ENCODE data around the gene NOL4L. TPM values are rescaled to one million over a fixed set of nuclear protein-coding genes. Genes with fewer than 3 reads are reported as not detected.

Gene NOL4L
- total and polyA plus RNA-seq, 8 donors: 3.8 to 54.0 (median 15.0) TPM

- Histone ChIP-seq H3K4me1 (peaks cover 24 to 49% (median 42%) of the 10 kb centered on the region in 4 donors), H3K36me3 (peaks cover 39 to 78% (median 68%) of the 10 kb centered on the region in 4 donors), H3K9me3 (no peaks in the 10 kb centered on the region), H3K27ac (peak overlapping the region in 1 of 5 donors; percentile 4), H3K27me3 (no peaks in the 10 kb centered on the region), H3K4me3 (no peak overlapping the region)
- TF ChIP-seq POLR2AphosphoS5 (IDR thresholded peaks at IDR 0.05) (no peak), EP300 (IDR thresholded peaks at IDR 0.05) (no peak), POLR2A (IDR thresholded peaks at IDR 0.05) (no peak)
- TF ChIP-seq, protein P1, sequence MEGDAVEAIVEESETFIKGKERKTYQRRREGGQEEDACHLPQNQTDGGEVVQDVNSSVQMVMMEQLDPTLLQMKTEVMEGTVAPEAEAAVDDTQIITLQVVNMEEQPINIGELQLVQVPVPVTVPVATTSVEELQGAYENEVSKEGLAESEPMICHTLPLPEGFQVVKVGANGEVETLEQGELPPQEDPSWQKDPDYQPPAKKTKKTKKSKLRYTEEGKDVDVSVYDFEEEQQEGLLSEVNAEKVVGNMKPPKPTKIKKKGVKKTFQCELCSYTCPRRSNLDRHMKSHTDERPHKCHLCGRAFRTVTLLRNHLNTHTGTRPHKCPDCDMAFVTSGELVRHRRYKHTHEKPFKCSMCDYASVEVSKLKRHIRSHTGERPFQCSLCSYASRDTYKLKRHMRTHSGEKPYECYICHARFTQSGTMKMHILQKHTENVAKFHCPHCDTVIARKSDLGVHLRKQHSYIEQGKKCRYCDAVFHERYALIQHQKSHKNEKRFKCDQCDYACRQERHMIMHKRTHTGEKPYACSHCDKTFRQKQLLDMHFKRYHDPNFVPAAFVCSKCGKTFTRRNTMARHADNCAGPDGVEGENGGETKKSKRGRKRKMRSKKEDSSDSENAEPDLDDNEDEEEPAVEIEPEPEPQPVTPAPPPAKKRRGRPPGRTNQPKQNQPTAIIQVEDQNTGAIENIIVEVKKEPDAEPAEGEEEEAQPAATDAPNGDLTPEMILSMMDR (IDR thresholded peaks at IDR 0.05): no peak
- WGBS, 5 donors: 79 to 91% (median 90%) methylated on average over 28 to 31 of the region's 31 CpGs
- DNase-seq: no peak
- intact Hi-C loops (cut with DNase I; ENCODE audit: low total_unique reads): no loop called here
These were observed 130.7 kb downstream of the NOL4L start for GRCh38 chr20:32454164-32455145.

DNA sequence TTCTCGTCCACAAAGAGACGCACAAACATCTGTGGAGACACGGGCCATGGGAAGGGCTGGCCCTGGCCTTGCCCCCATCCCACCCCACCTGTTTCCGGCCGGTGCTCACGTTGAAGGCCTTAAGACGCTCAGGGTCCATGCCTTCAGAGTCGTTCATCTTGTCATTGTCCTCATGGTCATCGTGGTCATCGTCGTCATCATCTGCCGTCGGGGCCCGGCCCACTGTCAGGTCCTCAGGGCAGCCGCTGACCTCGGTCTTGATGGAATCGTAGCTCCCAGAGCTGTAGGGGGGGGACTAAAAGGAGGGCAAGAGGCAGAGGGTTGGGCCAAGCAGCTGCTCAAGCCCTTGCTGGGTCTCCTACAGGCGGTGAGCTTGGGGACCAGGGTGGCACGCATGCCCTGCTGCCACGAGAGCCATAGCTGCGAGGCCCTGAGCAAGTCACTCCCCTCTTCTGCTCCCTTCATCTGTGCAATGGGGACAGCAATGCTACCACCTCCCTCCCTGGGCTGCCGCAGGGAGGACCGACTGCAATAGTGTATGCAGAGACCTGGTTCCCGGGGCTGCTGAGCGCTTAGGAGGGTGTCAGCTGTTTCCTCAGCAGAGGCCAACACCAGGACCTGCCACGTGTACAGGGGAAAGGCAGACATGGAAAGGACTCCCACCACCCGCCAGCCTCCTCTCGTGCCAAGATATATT is 131.5 kb downstream of the NOL4L start:
- Histone ChIP-seq H3K27me3 (no peaks in the 10 kb centered on the region), H3K27ac (no peak overlapping the region), H3K4me1 (peaks cover 32 to 54% (median 42%) of the 10 kb centered on the region in 4 donors), H3K36me3 (peaks cover 39 to 80% (median 72%) of the 10 kb centered on the region in 4 donors), H3K4me3 (no peak overlapping the region), H3K9me3 (no peaks in the 10 kb centered on the region)
- intact Hi-C loops (cut with DNase I; ENCODE audit: low total_unique reads): no loop called here
- 88 to 91% (median 89%) methylated on average over 27 to 28 of the region's 28 CpGs for WGBS, 5 donors
- TF ChIP-seq POLR2A (IDR thresholded peaks at IDR 0.05): no peak
- TF ChIP-seq, protein P1 (IDR thresholded peaks at IDR 0.05): no peak
- no peak for TF ChIP-seq EP300 (IDR thresholded peaks at IDR 0.05)
- no peak for TF ChIP-seq POLR2AphosphoS5 (IDR thresholded peaks at IDR 0.05)
- no peak for DNase-seq

- Histone ChIP-seq H3K4me3 (no peak overlapping the region), H3K27me3 (no peaks in the 10 kb centered on the region), H3K27ac (no peak overlapping the region), H3K4me1 (peaks cover 29 to 54% (median 41%) of the 10 kb centered on the region in 4 donors), H3K36me3 (peaks cover 39 to 83% (median 78%) of the 10 kb centered on the region in 4 donors), H3K9me3 (no peaks in the 10 kb centered on the region)
- 90 to 92% (median 91%) methylated on average over 22 to 24 of the region's 24 CpGs for WGBS, 5 donors
- intact Hi-C loops (cut with DNase I; ENCODE audit: low total_unique reads): no loop called here
- DNase-seq: no peak
- TF ChIP-seq POLR2A (IDR thresholded peaks at IDR 0.05) (no peak), EP300 (IDR thresholded peaks at IDR 0.05) (no peak), POLR2AphosphoS5 (IDR thresholded peaks at IDR 0.05) (no peak)
- TF ChIP-seq, protein P1 (IDR thresholded peaks at IDR 0.05): no peak
These were observed 132.2 kb downstream of the NOL4L start for GRCh38 chr20:32452776-32453466.
